ENCODE results near the gene PFKP.

The PFKP gene

DNA sequence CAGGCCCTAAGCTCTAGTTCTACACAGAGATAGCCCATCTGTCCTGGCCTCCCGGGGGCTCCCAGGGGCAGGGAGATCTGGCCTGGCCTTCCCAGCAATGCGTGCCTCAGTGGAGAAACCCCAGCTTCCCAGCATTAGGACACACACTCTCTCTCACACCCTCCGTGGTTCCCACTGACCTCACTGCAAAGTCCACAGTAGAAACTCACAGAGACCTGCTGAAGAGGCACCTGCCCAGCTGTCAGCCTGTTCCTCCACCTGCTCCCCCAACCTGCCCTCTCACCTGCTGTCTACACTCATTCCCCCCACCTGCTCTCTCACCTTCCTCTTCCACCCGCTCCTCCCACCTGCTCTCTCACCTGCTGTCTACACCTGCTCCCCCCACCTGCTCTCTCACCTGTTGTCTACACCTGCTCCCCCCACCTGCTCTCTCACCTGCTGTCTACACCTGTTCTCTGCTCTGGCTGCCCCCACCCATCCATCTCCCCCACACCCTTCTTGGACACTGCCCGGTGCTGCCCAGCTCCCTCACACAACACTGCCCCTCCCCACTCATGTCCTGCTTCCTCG is 21.1 kb upstream of the PFKP start:
- H3K9ac ChIP-seq (ENCODE audit: low read depth, low read length), result no peak overlapping the region
- DNase-seq (no peak), ATAC-seq (ENCODE audit: insufficient read depth, low read depth) (no peak)
- TF ChIP-seq EZH2 (IDR thresholded peaks at IDR 0.05; ENCODE audit: borderline replicate concordance, low read depth, low read length, severe bottlenecking), result no peak
- TF ChIP-seq, protein P1, sequence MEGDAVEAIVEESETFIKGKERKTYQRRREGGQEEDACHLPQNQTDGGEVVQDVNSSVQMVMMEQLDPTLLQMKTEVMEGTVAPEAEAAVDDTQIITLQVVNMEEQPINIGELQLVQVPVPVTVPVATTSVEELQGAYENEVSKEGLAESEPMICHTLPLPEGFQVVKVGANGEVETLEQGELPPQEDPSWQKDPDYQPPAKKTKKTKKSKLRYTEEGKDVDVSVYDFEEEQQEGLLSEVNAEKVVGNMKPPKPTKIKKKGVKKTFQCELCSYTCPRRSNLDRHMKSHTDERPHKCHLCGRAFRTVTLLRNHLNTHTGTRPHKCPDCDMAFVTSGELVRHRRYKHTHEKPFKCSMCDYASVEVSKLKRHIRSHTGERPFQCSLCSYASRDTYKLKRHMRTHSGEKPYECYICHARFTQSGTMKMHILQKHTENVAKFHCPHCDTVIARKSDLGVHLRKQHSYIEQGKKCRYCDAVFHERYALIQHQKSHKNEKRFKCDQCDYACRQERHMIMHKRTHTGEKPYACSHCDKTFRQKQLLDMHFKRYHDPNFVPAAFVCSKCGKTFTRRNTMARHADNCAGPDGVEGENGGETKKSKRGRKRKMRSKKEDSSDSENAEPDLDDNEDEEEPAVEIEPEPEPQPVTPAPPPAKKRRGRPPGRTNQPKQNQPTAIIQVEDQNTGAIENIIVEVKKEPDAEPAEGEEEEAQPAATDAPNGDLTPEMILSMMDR (IDR thresholded peaks at IDR 0.05; ENCODE audit: borderline replicate concordance, extremely low read depth, low read length, poor library complexity, severe bottlenecking), result no peak
- no peaks in the 10 kb centered on the region for H3K36me3 ChIP-seq (ENCODE audit: insufficient read depth, low read length)
- H3K79me2 ChIP-seq (ENCODE audit: insufficient read depth, low read length), result no peaks in the 10 kb centered on the region
- H3K9me3 ChIP-seq (ENCODE audit: insufficient read depth, low read length, severe bottlenecking), result peaks cover 1% of the 10 kb centered on the region
- H2AFZ ChIP-seq (ENCODE audit: low read depth, low read length), result no peak overlapping the region
- no peaks in the 10 kb centered on the region for H4K20me1 ChIP-seq (ENCODE audit: insufficient read depth, low read length)
- H3K27me3 ChIP-seq (ENCODE audit: insufficient read depth, low read length, poor library complexity), result no peaks in the 10 kb centered on the region
- H3K4me1 ChIP-seq (ENCODE audit: insufficient read depth, low read length), result no peaks in the 10 kb centered on the region
- H3K4me3 ChIP-seq (ENCODE audit: low read depth in 1 of 2, low read length in 2 of 2), result no peak overlapping the region
- H3K4me2 ChIP-seq (ENCODE audit: insufficient read depth, low read length), result no peak overlapping the region
- no peak overlapping the region for H3K27ac ChIP-seq (ENCODE audit: low read length)

DNA sequence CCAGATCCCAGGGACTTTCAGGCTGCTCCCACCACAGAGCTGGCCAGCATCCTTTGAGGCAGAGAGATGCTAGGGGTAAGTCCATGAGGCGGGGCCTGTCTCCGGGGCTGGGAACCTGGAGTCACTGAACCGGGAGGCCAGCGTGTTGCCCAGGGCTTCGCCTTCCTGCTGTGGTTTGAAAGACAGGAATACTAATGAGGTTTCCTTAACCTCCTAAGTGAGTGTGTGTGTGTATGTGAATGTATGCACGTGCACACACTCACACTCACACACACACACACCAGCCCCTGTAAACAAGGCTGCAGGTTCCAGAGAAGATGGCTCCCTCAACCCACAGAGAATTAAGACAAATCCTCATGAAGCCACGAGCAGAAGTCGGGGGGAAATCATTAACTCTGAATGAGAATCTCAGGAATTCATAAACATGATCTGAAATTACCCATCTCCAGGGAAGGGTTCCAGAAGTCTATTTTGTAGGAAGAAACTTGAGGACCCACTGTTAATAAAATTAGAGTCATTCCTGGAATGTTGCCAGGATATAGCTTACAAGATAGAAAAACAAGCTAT is 20.3 kb upstream of the PFKP start:
- TF ChIP-seq, protein P1 (IDR thresholded peaks at IDR 0.05; ENCODE audit: borderline replicate concordance, extremely low read depth, low read length, poor library complexity, severe bottlenecking), result no peak
- no peak for TF ChIP-seq EZH2 (IDR thresholded peaks at IDR 0.05; ENCODE audit: borderline replicate concordance, low read depth, low read length, severe bottlenecking)
- no peak overlapping the region for H3K4me2 ChIP-seq (ENCODE audit: insufficient read depth, low read length)
- no peak overlapping the region for H3K4me3 ChIP-seq (ENCODE audit: low read depth in 1 of 2, low read length in 2 of 2)
- H4K20me1 ChIP-seq (ENCODE audit: insufficient read depth, low read length), result no peaks in the 10 kb centered on the region
- no peaks in the 10 kb centered on the region for H3K9me3 ChIP-seq (ENCODE audit: insufficient read depth, low read length, severe bottlenecking)
- H3K79me2 ChIP-seq (ENCODE audit: insufficient read depth, low read length), result no peaks in the 10 kb centered on the region
- H3K27ac ChIP-seq (ENCODE audit: low read length), result no peak overlapping the region
- H3K4me1 ChIP-seq (ENCODE audit: insufficient read depth, low read length), result no peaks in the 10 kb centered on the region
- no peak overlapping the region for H3K9ac ChIP-seq (ENCODE audit: low read depth, low read length)
- ATAC-seq (ENCODE audit: insufficient read depth, low read depth), result no peak
- no peak overlapping the region for H2AFZ ChIP-seq (ENCODE audit: low read depth, low read length)
- H3K27me3 ChIP-seq (ENCODE audit: insufficient read depth, low read length, poor library complexity), result no peaks in the 10 kb centered on the region
- H3K36me3 ChIP-seq (ENCODE audit: insufficient read depth, low read length), result no peaks in the 10 kb centered on the region
- no peak for DNase-seq

DNA sequence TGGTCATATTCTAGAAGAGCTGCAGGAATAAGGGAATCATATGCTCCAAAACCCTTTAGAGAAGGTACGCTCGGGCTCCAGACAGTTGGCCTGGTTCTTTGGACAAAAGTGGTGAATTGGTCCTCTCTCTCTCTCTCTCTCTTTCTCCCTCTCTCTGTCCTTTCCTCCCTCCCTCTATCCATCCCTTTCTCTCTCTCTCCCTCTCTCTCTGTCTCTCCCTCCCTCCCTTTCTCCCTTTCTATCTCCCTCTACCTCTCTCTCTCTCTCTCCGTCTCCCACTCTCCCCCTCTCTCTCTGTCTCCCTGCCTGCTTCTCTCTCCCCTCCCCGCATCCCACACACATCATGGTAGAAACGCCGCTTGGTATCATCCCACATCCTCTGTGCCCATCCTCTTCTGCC is 19.8 kb upstream of the PFKP start:
- no peak for ATAC-seq (ENCODE audit: insufficient read depth, low read depth)
- Histone ChIP-seq H3K4me1 (ENCODE audit: insufficient read depth, low read length) (no peaks in the 10 kb centered on the region), H3K9ac (ENCODE audit: low read depth, low read length) (no peak overlapping the region), H3K79me2 (ENCODE audit: insufficient read depth, low read length) (no peaks in the 10 kb centered on the region), H4K20me1 (ENCODE audit: insufficient read depth, low read length) (no peaks in the 10 kb centered on the region), H3K4me2 (ENCODE audit: insufficient read depth, low read length) (no peak overlapping the region), H3K27me3 (ENCODE audit: insufficient read depth, low read length, poor library complexity) (no peaks in the 10 kb centered on the region), H3K36me3 (ENCODE audit: insufficient read depth, low read length) (no peaks in the 10 kb centered on the region), H2AFZ (ENCODE audit: low read depth, low read length) (no peak overlapping the region), H3K4me3 (ENCODE audit: low read depth in 1 of 2, low read length in 2 of 2) (no peak overlapping the region), H3K9me3 (ENCODE audit: insufficient read depth, low read length, severe bottlenecking) (no peaks in the 10 kb centered on the region), H3K27ac (ENCODE audit: low read length) (no peak overlapping the region)
- TF ChIP-seq, protein P1 (IDR thresholded peaks at IDR 0.05; ENCODE audit: borderline replicate concordance, extremely low read depth, low read length, poor library complexity, severe bottlenecking), result no peak
- TF ChIP-seq EZH2 (IDR thresholded peaks at IDR 0.05; ENCODE audit: borderline replicate concordance, low read depth, low read length, severe bottlenecking), result no peak
- no peak for DNase-seq
